Suprapubic skin (tissue), 4 donors: Measurements from ENCODE around the gene KSR1.

Source experiments
- EP300 ChIP-seq: sonication (generic); formaldehyde crosslinking; IDR thresholded peaks from one replicate; pipeline ENCODE4 v1.6.1; 2017; ENCODE audit warnings: antibody characterized with exemption
- POLR2A ChIP-seq, 2 donors: fragments of 450-650 bp; IDR thresholded peaks; one replicate each; pipeline ENCODE4 v1.6.1; 2017; ENCODE audit warnings: antibody characterized with exemption in 2 of 2, mild to moderate bottlenecking in 2 of 2, moderate library complexity in 2 of 2
- POLR2AphosphoS5 ChIP-seq, 3 donors: sonication (generic); formaldehyde crosslinking; IDR thresholded peaks; one replicate each; pipeline ENCODE4 v1.6.1; 2017; ENCODE audit warnings: antibody characterized with exemption in 3 of 3
- TF ChIP-seq, protein P1 (sequence below), 2 donors: fragments of 200-600 bp in 1 of 2; fragments of 450-650 bp in 1 of 2; sonication (generic) in 1 of 2; IDR thresholded peaks; one replicate each; pipeline ENCODE4 v1.5.1; 2016 to 2019; ENCODE audit warnings: antibody characterized with exemption in 2 of 2, mild to moderate bottlenecking in 1 of 2, moderate library complexity in 1 of 2

DNA sequence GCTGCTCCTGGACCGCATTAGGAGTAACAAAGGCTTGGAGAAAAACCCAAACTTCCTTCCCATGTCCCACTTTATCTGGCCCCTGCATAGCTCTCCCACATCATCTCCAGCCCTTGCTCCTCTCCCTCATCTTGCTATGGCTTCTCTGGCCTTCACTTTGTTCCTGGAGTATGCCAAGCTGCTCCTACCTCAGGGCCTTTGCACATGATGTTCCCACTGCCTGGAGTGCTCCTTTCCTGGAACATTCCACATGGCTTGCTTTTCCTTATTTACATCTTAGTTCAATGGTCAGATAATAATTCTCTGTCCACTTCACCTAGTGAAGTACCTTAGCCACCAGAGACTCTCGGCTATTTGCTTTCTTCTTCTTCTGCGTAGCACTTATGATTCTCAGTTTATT, 4.3 kb upstream of the KSR1 start:
- TF ChIP-seq, protein P1, sequence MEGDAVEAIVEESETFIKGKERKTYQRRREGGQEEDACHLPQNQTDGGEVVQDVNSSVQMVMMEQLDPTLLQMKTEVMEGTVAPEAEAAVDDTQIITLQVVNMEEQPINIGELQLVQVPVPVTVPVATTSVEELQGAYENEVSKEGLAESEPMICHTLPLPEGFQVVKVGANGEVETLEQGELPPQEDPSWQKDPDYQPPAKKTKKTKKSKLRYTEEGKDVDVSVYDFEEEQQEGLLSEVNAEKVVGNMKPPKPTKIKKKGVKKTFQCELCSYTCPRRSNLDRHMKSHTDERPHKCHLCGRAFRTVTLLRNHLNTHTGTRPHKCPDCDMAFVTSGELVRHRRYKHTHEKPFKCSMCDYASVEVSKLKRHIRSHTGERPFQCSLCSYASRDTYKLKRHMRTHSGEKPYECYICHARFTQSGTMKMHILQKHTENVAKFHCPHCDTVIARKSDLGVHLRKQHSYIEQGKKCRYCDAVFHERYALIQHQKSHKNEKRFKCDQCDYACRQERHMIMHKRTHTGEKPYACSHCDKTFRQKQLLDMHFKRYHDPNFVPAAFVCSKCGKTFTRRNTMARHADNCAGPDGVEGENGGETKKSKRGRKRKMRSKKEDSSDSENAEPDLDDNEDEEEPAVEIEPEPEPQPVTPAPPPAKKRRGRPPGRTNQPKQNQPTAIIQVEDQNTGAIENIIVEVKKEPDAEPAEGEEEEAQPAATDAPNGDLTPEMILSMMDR (IDR thresholded peaks at IDR 0.05) = no peak
- TF ChIP-seq POLR2A (IDR thresholded peaks at IDR 0.05) (no peak), EP300 (no peak), POLR2AphosphoS5 (IDR thresholded peaks at IDR 0.05) (no peak)
